Stimulated activated CD8-positive, alpha-beta memory T cell treated with anti-CD3 and anti-CD28 coated beads, Interleukin-7, amount 100 ng/mL, for 4 hours (primary cell): ENCODE results near the gene RAB4B.
A peak's percentile ranks its signal among the peaks of the same experiment; 100 is the strongest.
"Not testable (repeated sequence)": the region's sequence is repeated elsewhere in the genome, so short reads cannot be mapped to it uniquely, and the experiment has no call there.

Experiments
- DNase-seq, 2 donors: peaks; one replicate each; pipeline ENCODE4 v3.0.0-alpha.2; 2020; ENCODE audit warnings: low read depth in 2 of 2

RAB4B gene

DNA sequence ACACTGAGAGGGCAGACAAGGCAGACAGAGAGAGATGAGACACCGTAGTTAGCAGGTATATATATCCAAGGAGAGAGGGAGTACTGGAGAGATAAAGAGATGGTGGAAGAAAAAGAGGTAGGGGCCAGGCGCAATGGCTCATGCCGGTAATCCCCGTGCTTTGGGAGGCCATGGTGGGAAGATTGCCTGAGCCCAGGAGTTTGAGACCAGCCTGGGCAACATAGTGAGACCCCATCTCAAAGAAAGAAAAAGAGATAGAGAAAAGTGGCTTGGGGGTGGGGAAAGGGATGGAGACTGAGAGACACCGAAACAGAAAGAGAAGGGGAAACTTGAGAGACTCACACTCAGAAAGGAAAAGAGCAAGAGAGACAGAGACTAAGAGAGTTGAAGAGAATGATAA lies 2.5 kb downstream of the RAB4B start:
- no peak for DNase-seq

GRCh38 chr19:40781140-40781539 lies 3.1 kb downstream of the RAB4B start:
- no peak for DNase-seq

GRCh38 chr19:40783711-40784110 lies 5.7 kb downstream of the RAB4B start:
- DNase-seq: no peak

GRCh38 chr19:40784146-40784545 lies 6.1 kb downstream of the RAB4B start:
- not testable (repeated sequence) for DNase-seq

GRCh38 chr19:40785526-40785925 lies 7.5 kb downstream of the RAB4B start:
- DNase-seq: no peak

DNA sequence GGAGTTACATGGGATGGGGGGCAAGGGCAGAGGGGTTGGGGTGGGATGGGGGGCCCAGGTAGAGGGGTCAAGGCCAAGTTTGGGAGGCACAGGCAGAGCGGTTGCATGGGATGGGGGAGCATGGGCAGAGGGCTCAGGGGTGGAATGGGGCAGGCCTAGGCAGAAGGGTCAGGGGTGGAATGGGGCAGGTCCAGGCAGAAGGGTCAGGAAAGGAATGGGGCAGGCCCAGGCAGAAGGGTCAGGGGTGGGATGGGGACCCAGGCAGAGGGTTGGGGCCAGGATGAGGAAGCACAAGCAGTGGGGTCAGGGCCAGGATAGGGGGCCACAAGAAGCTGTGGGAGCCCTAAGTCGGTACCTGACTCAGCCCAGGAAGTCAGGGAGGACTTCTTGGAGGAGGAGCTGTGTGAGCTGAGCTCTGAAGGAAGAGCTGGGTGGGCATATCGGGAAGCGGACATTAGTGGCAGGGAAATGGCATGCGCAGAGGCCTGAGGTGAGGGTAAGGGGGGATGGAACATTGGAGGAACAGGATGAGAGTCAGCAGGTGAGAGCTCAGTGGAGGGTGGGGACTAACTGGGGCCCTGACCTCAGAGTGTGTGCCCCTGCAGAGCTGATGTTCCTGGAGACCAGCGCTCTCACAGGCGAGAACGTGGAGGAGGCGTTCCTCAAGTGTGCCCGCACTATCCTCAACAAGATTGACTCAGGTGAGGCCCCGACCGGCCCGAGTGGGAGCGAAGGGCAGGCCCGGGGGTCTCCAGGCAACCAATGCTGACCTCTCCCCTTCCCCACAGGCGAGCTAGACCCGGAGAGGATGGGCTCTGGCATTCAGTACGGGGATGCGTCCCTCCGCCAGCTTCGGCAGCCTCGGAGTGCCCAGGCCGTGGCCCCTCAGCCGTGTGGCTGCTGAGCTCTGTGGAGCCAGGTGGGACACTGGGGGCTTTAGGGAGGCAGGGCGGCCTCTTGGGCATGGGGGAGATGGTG lies 8.3 kb downstream of the RAB4B start:
- DNase-seq: no peak

- DNase-seq: no peak
Measured at GRCh38 chr19:40791349-40791748, 13.3 kb downstream of the RAB4B start.

GRCh38 chr19:40791996-40792395 lies 13.9 kb downstream of the RAB4B start:
- DNase-seq: no peak

GRCh38 chr19:40797166-40797962 lies 19.3 kb downstream of the RAB4B start:
- DNase-seq: no peak

GRCh38 chr19:40797963-40798682 lies 20.1 kb downstream of the RAB4B start:
- DNase-seq: peak in 1 of 2 donors; percentile 53

DNA sequence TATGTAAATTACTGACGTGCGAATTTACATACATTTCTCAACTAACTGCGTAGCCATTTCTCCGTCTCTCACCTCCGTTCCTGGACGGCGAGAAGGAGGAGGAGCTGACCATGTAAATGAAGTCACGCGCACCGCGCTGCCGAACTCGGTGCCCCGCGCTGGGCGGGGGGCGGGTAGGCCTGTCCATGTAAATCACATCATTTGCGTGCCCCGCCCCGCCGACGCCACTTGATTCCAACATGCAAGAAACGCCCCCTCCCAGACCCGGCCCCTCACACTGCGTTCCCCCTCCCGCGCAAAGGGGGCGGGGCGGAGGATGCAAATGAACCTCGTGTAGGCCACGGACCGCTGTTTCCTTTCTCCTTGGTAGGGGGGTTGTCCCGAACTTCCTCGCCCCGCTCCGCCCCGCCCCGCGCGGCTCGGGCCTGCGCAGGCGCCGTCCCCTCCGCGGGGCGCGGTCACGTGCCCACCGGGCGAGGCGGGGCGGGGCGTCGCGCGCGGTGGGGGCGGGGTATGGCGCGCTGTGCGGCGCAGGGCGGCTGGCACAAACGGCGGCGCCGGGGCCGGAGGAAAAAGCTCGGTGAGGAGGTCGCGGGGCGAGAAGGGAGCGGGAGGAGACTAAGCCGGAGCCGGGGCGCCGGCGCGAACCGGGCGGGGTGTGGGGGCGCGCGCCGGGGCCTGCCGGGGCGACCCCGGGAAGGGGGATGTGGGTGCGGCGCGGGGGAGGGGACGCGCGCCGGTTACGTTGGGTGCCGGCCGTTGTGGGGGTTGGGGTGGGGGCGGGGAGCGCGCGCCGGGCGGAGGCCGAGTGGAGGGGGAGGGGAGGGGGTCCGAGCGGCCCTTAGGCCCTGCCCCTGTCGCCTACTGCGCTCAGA lies 20.9 kb downstream of the RAB4B start, which contains the start of gene EGLN2:
TSS of gene EGLN2 (plus strand) at position 509 of the 875 bp plus-strand sequence. CDS start 1,382 bp downstream, outside the sequence.
- DNase-seq: peak; percentile 100

DNA sequence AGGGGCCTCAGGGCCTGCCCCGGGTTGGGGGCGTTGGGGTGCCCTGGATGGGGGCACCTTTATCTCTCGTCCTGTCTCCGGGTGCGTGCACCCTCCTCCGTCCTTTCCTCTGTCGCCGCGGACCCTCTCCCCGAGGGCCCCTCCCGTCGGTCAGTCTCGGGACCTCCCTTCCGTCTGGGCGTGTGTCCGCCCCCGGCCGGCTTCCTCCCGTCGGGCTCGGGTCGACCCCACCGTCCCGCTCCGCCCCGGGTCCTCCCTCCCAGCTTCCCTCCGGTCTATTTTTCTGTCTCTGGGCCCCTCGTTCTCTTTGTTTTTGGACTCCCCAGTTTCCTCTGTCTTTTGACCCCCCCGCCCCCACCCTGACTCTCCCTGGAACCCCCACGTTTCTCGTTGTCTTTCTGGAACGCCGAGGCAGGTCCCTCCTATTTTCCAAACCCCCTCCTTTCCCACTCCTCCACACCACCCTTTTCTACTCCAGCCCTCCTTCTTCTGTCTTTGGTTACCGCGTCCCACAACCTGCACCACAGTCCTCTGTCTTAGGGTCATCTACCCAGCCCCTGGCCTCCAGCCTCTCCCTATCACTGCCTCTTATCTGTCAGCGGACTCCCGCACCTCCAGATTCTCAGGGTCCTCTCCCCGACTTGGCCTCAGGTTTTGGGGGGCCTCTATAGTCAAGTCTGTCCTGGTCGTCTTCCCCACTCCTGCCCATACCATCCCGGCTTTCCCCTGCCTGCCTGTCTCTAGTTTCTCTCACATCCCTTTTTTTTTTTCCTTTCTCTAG lies 21.7 kb downstream of the RAB4B start:
- DNase-seq: no peak

DNA sequence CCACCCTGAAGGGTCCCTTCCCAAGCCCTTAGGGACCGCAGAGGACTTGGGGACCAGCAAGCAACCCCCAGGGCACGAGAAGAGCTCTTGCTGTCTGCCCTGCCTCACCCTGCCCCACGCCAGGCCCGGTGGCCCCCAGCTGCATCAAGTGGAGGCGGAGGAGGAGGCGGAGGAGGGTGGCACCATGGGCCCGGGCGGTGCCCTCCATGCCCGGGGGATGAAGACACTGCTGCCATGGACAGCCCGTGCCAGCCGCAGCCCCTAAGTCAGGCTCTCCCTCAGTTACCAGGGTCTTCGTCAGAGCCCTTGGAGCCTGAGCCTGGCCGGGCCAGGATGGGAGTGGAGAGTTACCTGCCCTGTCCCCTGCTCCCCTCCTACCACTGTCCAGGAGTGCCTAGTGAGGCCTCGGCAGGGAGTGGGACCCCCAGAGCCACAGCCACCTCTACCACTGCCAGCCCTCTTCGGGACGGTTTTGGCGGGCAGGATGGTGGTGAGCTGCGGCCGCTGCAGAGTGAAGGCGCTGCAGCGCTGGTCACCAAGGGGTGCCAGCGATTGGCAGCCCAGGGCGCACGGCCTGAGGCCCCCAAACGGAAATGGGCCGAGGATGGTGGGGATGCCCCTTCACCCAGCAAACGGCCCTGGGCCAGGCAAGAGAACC lies 22.4 kb downstream of the RAB4B start:
- DNase-seq: no peak

- no peak for DNase-seq
Measured at GRCh38 chr19:40800997-40801377, 22.9 kb downstream of the RAB4B start.

DNA sequence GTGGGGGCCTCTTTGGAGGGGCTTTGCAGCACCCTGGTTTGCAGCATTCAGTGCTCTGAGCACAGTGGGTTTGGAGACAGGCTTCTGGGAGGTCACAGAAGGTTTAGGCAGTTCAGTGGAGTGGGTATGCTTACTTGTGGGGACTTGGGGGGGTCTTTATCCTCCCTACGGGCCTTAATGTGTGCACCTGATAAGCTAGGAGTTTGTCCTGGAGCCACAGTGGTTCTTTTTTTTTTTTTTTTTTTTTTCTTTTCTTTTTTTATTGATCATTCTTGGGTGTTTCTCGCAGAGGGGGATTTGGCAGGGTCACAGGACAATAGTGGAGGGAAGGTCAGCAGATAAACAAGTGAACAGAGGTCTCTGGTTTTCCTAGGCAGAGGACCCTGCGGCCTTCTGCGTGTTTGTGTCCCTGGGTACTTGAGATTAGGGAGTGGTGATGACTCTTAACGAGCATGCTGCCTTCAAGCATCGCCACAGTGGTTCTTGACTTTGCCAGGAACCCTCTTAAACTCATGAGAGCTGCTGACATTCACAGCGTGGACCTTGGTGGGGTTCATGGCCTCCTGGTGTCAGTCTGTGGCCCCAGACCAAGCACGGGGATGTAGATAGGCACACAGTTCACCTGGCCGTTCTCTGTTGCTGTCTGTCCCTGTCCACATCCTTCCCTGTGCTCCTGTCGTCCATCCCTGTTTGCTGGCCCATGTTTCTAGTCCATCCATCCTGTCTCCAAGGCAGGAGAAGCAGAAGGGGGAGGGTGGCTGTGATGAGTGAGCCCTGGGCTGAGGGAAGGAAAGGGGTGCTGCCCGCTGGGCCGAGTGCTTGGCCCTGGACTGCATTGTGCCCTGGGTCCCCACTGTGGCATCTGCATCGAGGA lies 23.6 kb downstream of the RAB4B start:
- no peak for DNase-seq

DNA sequence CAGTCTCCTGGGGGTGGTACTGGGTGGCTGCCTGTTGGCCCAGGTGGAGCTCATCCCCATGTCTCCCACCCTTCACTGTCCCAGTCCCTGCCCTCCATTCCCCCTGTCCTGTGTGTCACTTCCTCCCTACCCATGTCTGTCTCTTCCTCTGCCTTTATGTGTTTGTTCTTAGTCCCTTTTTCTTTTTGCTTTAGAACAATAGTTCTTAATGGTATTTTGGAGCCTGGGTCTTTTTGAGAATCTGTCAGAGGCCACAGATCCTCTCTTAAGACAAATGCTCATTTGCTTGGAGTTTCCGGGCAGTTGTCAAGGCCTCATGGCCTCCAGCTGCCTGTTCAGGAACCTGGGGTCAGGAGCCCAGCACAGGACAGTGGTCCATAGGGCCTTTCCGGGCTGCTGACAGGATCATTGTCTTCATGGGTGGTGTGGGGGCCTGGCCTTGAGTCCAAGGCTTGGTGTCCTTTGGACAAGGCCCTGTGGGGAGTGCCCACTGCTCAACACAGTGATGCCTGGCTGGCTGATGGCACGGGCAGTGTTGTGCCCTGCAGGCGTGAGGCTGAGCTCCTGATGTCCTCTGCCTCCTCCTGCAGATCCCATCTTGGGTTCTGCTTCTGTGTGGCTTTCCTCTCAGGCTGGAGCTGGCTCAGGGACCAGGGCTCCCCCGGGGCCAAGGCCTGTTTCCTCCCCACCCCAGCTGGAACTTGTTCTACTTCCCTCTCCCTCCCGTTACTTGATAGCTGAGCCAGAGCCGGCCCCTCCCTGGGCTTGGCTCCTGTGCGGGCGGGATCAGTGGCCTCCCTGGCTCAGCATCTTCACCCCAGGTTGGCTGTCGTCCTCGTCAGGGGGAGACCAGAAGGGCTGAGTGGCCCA lies 24.5 kb downstream of the RAB4B start:
- no peak for DNase-seq

DNA sequence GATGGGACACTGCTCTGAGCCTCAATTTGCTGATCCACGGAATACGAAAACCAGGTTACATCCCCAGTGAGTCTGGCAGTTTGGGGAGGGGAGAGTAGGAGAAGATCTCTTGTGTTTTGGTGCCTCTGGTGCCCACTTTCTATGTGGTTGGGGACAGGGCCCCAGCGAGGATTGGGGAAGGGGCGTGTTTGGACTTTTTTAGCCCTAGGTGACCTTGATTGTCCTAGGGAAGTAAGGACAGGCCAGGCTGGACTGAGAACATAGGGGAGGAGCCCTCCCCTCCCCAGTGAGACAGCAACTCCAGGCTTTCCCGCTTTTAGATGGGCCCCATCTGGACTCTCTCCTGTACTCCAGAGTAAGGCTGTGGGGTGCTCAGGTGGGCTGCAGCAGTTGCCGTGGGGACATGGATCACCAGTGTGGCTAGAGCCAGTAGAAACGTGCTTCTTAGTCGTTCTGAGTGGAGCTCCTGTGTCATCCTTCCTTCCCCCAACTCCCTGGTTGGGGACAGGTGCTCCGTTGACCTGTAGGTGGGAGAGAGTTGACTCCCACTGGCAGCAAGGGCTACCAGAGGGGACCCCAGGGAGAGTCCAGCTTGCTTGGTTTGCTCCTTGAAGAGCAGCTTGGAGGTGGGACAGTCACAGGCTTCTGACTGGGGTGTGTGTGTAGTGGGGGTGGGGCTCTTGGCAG lies 25.3 kb downstream of the RAB4B start:
- no peak for DNase-seq
